Small intestine (tissue), 7 donors: ENCODE results near the gene COA6. TPM values are rescaled to one million over a fixed set of nuclear protein-coding genes. Genes with fewer than 3 reads are reported as not detected.
"Not testable (repeated sequence)": the region's sequence is repeated elsewhere in the genome, so short reads cannot be mapped to it uniquely, and the experiment has no call there.

Source experiments
- DNase-seq, 2 donors: peaks; one replicate each; pipeline versions ENCODE4 v3.0.0 to v3.0.0-alpha.2; 2013
- FAIRE-seq: peaks from 2 replicates; lab custom pipeline; 2012; peaks lifted over from hg19 to GRCh38; lab: Jason Lieb, UNC
- H3K27ac ChIP-seq, 3 donors: one replicate each; pipeline ENCODE4 v1.5.1; 2013; ENCODE audit warnings: low read length in 2 of 3, mild to moderate bottlenecking in 2 of 3, control low read depth in 1 of 3, inconsistent platforms in 1 of 3, low read depth in 1 of 3, moderate library complexity in 1 of 3
- H3K27me3 ChIP-seq, 3 donors: one replicate each; pipeline ENCODE4 v1.6.1; 2013; ENCODE audit warnings: low read length in 3 of 3, inconsistent platforms in 1 of 3; ENCODE audit not compliant: control insufficient read depth in 3 of 3, insufficient read depth in 3 of 3
- H3K36me3 ChIP-seq, 3 donors: one replicate each; pipeline ENCODE4 v1.6.1; 2013; ENCODE audit warnings: low read length in 3 of 3, inconsistent platforms in 1 of 3, low read depth in 1 of 3, mild to moderate bottlenecking in 1 of 3, moderate library complexity in 1 of 3; ENCODE audit not compliant: control insufficient read depth in 3 of 3, insufficient read depth in 2 of 3
- H3K4me1 ChIP-seq, 3 donors: one replicate each; pipeline ENCODE4 v1.6.1; 2013; ENCODE audit warnings: low read length in 2 of 3, inconsistent platforms in 1 of 3, low read depth in 1 of 3, mild to moderate bottlenecking in 1 of 3, moderate library complexity in 1 of 3; ENCODE audit not compliant: control insufficient read depth in 3 of 3, insufficient read depth in 2 of 3
- H3K4me3 ChIP-seq, 3 donors: one replicate each; pipeline ENCODE4 v1.5.1; 2013; ENCODE audit warnings: low read length in 3 of 3, control low read depth in 1 of 3, inconsistent platforms in 1 of 3, low read depth in 1 of 3, mild to moderate bottlenecking in 1 of 3, moderate library complexity in 1 of 3
- H3K9me3 ChIP-seq, 2 donors: one replicate each; pipeline ENCODE4 v1.6.1; 2013; ENCODE audit warnings: low read depth in 1 of 2, low read length in 1 of 2; ENCODE audit not compliant: control insufficient read depth in 2 of 2, insufficient read depth in 1 of 2
- WGBS, 3 donors: extraction: QIAGEN DNeasy Blood & Tissue Kit; methylation state at CpG; one replicate each; pipeline ENCODE4 v1.1.7; 2013; 5-methylcytosine and 5-hydroxymethylcytosine counted together
- polyA plus RNA-seq, 4 donors: library from polyadenylated mRNA; stranded (reverse) in 3 of 4; unstranded in 1 of 4; fragments of 200-250 nt in 3 of 4; fragments of 120-200 nt in 1 of 4; gene quantifications; one replicate each; pipeline versions ENCODE4 v1.2.1 to v1.2.3, GENCODE V29; 2013
- donor health status: healthy with polysubstance abuse.
- donor health status: control.
- donor health status: control.
- donor health status: Bipolar disorder and iron deficiency.
- donor health status: healthy.

The COA6 gene
- polyA plus RNA-seq, 4 donors: 45.4 to 154 (median 88.8) TPM

DNA sequence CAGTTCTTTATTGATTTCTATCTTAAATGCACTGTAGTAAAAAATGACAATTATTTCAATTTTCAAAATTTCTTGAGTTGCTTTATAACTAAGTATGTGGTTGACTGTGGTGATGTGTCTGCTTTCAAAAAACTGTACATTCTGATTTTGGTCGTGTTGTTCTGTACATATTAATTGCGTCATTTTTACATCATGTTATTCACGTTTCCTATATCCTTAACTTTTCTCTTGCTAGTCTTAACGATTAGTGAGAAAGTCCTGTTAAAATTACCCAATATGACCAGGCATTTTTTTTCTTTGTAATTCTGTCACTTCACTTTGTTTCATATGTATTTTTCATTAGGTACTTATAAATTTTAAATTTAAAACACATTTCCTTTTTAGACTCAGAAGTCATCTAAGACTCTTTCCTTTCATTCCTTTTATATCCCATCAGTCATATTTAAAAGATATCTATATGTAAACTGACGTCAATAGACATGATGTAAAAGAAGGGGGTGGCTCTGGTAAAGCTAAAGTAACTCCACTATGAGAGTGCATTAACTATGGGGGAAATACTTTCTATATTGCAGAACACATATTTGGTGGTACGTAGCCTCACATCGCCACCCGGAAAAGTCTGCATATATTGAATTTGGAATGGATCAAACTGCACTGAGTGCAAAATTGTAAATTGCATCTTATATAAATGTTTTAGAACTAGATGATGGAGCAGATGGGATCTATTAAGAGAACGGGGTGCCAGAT is 1.1 kb upstream of the COA6 start:
- peak overlapping the region in 2 of 3 donors; percentile 40 to 85 for H3K4me3 ChIP-seq
- no peak for FAIRE-seq
- H3K27me3 ChIP-seq: no peaks in the 10 kb centered on the region
- DNase-seq: peak; percentile 8 to 25
- H3K27ac ChIP-seq: peak overlapping the region in 1 of 3 donors; percentile 99
- H3K4me1 ChIP-seq: peaks cover 0 to 6% (median 0%) of the 10 kb centered on the region in 3 donors
- no peaks in the 10 kb centered on the region for H3K9me3 ChIP-seq
- WGBS, 3 donors: 26 to 49% (median 39%) methylated on average over 9 of the region's 9 CpGs
- peaks cover 3 to 13% (median 5%) of the 10 kb centered on the region in 3 donors for H3K36me3 ChIP-seq

DNA sequence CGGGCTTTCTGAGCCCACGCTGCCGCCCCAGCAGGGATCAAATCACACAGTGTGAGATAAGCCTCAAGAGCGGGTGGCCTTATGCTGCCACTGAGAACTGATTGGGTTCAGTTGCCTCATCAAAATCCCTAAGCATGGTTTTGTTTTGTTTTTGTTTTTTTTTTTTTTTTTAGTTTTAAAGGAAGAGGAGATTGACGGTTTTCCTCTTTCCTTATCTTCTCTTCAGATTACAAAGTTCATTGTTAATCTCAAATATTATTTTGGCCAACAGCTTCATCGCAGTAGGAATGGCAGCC is 651 bp downstream of the COA6 start:
- DNase-seq: no peak
- 1 to 3% (median 1%) methylated on average over 6 of the region's 6 CpGs for WGBS, 3 donors
- no peak for FAIRE-seq
- Histone ChIP-seq H3K9me3 (no peaks in the 10 kb centered on the region), H3K4me3 (peak overlapping the region; percentile 42 to 90 (median 85)), H3K4me1 (peaks cover 0 to 6% (median 0%) of the 10 kb centered on the region in 3 donors), H3K27ac (peak overlapping the region; percentile 92 to 99 (median 93)), H3K27me3 (no peaks in the 10 kb centered on the region), H3K36me3 (peaks cover 7 to 25% (median 11%) of the 10 kb centered on the region in 3 donors)

DNA sequence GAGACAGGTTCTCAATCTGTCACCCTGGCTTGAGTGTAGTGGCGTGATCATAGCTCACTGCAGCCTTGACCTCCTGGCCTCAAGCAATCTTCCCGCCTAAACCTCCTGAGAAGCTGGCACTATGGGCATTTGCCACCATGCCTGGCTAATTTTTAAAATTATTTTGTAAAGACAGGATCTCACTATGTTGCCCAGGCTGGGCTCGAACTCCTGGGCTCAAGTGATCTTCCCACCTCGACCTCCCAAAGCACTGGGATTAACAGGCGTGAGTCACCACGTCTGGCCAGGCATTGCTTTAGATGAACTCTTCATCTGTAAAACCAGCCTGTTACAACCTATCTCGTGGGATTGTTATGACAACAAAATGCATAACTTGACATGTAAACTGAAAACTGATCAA is 2.4 kb downstream of the COA6 start:
- no peak for FAIRE-seq
- 87 to 91% (median 90%) methylated on average over 7 of the region's 7 CpGs for WGBS, 3 donors
- Histone ChIP-seq H3K9me3 (no peaks in the 10 kb centered on the region), H3K27me3 (no peaks in the 10 kb centered on the region), H3K36me3 (peaks cover 12 to 32% (median 13%) of the 10 kb centered on the region in 3 donors), H3K4me3 (no peak overlapping the region), H3K4me1 (peaks cover 0 to 6% (median 0%) of the 10 kb centered on the region in 3 donors), H3K27ac (no peak overlapping the region)
- DNase-seq: no peak

DNA sequence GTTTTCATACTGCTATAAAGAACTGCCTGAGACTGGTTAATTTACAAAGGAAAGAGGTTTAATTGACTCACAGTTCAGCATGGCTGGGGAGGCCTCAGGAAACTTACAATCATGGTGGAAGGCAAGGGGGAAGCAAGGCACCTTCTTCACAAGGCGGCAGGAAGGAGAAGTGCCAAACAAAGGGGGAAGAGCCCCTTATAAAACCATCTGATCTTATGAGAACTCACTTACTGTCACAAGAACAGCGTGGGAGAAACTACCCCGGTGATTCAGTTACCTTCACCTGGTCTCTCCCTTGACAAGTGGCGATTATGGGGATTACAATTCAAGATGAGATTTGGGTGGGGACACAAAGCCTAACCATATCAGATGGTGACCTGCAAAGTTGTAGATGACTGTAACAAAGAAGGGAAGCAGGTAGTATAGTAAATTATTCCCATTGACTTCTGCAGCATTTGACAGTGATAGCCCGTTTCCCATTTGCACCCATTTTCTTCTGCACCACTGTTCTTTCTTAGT is 6.4 kb downstream of the COA6 start:
- not testable (repeated sequence) for H3K9me3 ChIP-seq, DNase-seq, H3K4me1 ChIP-seq, FAIRE-seq, H3K27me3 ChIP-seq, H3K4me3 ChIP-seq, H3K27ac ChIP-seq
- H3K36me3 ChIP-seq: peaks cover 12 to 38% (median 20%) of the 10 kb centered on the region in 3 donors
- WGBS, 3 donors: 92 to 97% (median 97%) methylated on average over 5 of the region's 5 CpGs

DNA sequence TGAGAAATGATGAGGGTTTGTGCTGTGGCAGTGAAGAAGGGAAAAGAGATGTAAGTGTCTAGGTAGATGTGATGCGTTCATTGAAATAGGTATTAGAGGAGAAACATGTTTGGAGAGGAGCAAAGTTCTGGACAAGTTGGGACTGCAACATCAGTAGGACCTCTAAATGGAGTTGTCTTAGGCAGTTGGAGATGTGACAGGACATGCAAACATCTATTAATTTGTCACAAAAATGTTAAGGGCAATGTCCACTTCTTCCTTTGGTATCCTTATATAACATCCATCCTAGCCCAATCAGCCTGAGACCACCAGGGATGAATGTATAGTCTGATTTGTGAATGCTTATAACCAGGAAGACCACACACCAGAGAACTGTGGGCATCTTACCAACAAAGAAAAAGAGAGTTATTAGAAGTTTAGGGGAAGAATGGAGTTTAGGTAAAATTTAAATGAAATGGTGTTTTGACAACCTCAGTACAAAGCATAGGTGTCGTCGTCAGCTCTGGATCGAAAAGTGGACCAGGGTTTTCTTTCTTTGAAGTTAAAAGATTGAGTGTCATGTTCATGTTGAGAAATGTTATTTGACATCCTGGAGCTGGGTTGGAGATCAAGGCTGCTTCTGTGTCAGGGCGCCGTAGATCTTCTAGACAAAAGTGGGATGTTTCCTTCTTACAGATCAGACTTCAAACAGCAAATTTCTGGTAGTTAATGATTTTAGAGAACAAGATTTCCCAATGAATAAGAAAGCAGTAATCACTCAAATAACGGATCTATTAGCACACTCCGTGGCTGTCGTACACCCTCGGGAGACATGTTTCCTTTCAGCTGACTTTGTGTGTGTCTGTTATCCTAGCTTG is 8.7 kb downstream of the COA6 start:
- no peak overlapping the region for H3K4me3 ChIP-seq
- no peak for FAIRE-seq
- WGBS, 3 donors: 94 to 96% (median 94%) methylated on average over 10 of the region's 10 CpGs

DNA sequence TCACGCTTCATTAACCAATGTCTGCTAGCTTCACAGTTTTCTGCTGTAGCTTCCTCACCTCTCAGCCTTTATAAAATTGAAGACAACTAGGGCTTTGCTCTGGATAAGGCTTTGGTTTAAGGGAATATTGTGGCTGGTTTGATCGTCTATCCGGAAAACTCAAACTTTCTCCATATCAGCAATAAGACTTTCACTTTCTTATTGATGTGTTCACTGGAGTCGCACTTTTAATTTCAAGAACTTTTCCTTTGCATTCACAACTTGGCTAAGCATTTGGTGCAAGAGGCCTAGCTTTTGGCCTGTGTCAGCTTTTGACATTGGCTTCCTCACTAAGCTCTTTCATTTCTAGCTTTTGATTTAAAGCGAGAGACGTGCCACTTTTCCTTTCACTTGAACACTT is 12.9 kb downstream of the COA6 start:
- DNase-seq (no peak), FAIRE-seq (no peak)
- Histone ChIP-seq H3K4me1 (peaks cover 0 to under 1% (median 0%) of the 10 kb centered on the region in 3 donors), H3K27me3 (no peaks in the 10 kb centered on the region), H3K36me3 (peaks cover 2 to 12% (median 6%) of the 10 kb centered on the region in 3 donors), H3K9me3 (no peaks in the 10 kb centered on the region), H3K4me3 (no peak overlapping the region), H3K27ac (no peak overlapping the region)
- WGBS, 3 donors: 74 to 83% (median 82%) methylated on average over 6 of the region's 6 CpGs

More for the DNA sequence above, 8.7 kb downstream of the COA6 start:
- Histone ChIP-seq H3K9me3 (no peaks in the 10 kb centered on the region), H3K36me3 (peaks cover 12 to 29% (median 15%) of the 10 kb centered on the region in 3 donors), H3K4me1 (peaks cover 0 to 2% (median 0%) of the 10 kb centered on the region in 3 donors), H3K27me3 (no peaks in the 10 kb centered on the region), H3K27ac (no peak overlapping the region)
- DNase-seq: no peak

DNA sequence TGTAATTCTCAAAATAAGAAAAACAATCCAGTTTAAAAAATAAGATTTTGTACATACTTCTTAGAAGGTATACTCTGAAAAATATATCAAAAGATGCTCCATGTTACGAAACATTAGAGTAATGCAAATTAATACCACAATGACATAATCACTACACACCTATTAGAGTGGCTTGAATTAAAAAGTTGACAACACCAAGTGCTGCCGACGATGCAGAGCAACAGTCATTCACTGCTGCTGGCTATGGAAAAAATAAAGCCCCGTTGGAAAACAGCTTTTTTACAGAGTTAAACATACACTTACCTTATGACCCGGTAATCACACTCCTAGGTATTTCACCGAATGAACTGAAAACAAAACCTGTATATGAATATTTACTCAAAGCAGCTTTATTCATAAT is 14.8 kb downstream of the COA6 start:
- H3K36me3 ChIP-seq: peaks cover 2 to 14% (median 3%) of the 10 kb centered on the region in 3 donors
- H3K4me3 ChIP-seq: no peak overlapping the region
- DNase-seq (no peak), FAIRE-seq (no peak)
- 86 to 90% (median 86%) methylated on average over 6 of the region's 6 CpGs for WGBS, 3 donors
- H3K9me3 ChIP-seq: no peaks in the 10 kb centered on the region
- no peaks in the 10 kb centered on the region for H3K27me3 ChIP-seq
- H3K27ac ChIP-seq: no peak overlapping the region
- H3K4me1 ChIP-seq: no peaks in the 10 kb centered on the region

DNA sequence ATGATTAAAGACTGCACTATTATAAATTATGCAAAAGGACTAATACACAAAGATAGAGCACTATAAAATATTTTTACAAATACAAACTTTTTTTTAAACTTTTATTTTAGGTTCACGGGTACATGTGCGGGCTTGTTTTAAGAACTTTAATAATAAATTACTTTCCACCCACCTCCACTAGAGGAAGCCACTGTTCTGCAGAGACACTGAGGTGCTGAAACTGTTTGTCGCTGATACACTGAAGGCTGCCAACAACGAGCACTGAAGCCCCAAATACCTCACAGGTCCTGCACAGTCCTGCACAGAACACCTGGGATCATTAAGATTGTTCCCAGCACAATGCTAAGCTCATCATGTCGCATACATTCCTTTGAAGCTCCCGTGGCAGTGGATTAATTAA is 19.9 kb downstream of the COA6 start:
- Histone ChIP-seq H3K36me3 (peaks cover 4 to 31% (median 6%) of the 10 kb centered on the region in 3 donors), H3K4me1 (no peaks in the 10 kb centered on the region), H3K27me3 (no peaks in the 10 kb centered on the region), H3K27ac (no peak overlapping the region), H3K9me3 (no peaks in the 10 kb centered on the region), H3K4me3 (no peak overlapping the region)
- DNase-seq (no peak), FAIRE-seq (no peak)
- 88 to 89% (median 89%) methylated on average over 6 of the region's 6 CpGs for WGBS, 3 donors
